Measurements from ENCODE around the gene DTWD2.
"Not testable (repeated sequence)": the region's sequence is repeated elsewhere in the genome, so short reads cannot be mapped to it uniquely, and the experiment has no call there.

DTWD2 gene

DNA sequence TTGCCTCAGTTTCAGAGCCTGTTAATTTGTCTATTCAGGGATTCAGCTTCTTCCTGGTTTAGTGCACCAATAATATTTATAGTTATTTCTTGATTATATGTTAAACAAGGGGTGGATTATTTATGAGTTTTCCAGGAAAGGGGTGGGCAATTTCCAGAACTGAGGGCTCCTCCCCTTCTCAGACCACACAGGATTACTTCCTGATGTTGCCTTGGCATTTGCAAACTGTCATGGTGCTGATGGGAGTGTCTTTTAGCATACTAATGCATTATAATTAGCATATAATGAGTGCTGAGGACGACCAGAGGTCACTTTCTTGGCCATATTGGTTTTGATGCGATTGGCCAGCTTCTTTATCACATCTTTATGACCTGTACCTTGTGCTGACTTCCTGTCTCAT lies 6.2 kb upstream of the DTWD2 start:
- no peak for DNase-seq

DNA sequence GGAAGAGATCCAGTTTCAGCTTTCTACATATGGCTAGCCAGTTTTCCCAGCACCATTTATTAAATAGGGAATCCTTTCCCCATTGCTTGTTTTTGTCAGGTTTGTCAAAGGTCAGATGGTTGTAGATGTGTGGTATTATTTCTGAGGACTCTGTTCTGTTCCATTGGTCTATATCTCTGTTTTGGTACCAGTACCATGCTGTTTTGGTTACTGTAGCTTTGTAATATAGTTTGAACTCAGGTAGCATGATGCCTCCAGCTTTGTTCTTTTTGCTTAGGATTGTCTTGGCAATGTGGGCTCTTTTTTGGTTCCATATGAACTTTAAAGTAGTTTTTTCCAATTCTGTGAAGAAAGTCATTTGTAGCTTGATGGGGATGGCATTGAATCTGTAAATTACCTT lies 4.8 kb upstream of the DTWD2 start:
- not testable (repeated sequence) for DNase-seq

DNA sequence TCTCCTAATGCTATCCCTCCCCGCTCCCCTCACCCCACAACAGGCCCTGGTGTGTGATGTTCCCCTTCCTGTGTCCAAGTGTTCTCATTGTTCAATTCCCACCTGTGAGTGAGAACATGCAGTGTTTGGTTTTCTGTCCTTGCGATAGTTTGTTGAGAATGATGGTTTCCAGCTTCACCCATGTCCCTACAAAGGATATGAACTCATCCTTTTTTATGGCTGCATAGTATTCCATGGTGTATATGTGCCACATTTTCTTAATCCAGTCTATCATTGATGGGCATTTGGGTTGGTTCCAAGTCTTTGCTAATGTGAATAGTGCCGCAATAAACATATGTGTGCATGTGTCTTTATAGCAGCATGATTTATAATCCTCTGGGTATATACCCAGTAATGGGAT lies 3.7 kb upstream of the DTWD2 start:
- not testable (repeated sequence) for DNase-seq

DNA sequence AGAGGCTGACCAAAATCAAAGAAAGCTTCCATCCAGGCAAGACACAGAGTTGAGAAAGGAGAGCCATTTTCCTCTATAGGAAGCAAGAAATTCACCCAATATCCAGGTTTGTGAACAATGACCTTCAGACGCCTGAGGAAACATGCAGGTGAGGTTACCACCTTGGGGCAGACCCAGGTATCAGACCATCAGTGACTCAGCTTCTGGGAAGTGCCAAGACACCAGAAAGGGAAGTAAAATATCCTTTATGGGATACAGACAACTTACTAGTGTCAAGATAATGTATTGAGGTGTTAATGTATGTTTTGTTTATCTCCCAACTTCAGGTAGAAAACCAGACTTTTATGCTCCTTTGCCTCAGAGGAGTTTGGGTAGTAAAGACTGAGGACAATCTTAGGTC lies 2.2 kb upstream of the DTWD2 start:
- no peak for DNase-seq

- no peak for DNase-seq
Measured at GRCh38 chr5:118989816-118990215, 1.5 kb upstream of the DTWD2 start.

- peak; percentile 43 for DNase-seq
Measured at GRCh38 chr5:118988866-118989180, 476 bp upstream of the DTWD2 start.

GRCh38 chr5:118984602-118985001 lies 3.7 kb downstream of the DTWD2 start:
- no peak for DNase-seq

DNA sequence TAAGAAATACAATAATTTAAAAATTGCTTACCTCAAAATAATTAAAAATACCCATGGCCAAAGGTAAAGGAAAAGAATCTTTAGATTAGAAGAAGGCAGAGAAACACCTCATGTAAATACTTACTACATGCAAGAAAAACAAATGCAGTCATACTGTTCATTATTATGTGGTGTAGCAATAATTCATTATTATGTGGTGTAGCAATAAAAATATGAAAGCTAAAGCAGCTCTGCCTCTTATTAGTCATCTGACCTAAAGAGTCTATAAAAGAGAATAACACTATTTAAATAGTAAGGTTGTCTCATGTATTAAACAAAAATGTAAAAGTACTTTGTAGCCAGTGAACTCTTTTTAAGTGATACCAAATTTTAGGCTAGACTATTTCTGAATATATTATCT lies 6.6 kb downstream of the DTWD2 start:
- DNase-seq: no peak

DNA sequence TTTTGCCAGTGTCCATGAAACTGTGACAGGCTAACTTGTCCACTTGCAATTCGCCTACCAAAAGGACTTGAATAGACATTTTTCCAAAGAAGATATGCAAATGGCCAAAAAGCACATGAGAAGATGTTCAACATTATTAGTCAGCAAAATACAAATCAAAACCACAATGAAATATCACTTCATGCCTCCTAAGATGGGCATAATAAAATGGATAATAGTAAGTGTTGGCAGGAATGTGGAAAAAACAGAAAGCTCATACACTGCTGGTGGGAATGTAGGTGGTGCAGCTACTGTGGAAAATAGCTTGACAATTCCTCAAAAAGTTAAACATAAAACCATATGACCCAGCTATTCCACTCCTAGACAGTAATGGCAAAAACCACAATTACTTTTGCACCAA lies 7.9 kb downstream of the DTWD2 start:
- no peak for DNase-seq

DNA sequence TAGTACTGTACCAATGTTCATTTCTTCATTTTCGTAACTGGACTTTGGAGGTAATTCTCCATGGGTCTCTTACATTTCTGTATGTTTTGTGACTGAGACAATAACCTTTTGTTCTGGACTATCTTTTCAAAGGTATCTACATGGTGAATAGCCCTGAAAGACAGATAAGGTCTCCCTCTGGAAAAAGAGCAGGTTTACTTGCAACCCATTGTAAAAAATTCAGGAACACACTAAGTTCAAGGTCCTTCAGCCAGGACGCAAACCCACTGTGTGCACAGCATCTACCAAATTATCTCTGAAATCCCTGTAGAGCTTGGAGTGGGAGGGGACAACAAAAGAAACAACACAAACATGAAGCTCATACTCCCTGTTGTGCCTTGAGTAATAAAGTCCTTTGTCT lies 8.3 kb downstream of the DTWD2 start:
- DNase-seq: no peak

DNA sequence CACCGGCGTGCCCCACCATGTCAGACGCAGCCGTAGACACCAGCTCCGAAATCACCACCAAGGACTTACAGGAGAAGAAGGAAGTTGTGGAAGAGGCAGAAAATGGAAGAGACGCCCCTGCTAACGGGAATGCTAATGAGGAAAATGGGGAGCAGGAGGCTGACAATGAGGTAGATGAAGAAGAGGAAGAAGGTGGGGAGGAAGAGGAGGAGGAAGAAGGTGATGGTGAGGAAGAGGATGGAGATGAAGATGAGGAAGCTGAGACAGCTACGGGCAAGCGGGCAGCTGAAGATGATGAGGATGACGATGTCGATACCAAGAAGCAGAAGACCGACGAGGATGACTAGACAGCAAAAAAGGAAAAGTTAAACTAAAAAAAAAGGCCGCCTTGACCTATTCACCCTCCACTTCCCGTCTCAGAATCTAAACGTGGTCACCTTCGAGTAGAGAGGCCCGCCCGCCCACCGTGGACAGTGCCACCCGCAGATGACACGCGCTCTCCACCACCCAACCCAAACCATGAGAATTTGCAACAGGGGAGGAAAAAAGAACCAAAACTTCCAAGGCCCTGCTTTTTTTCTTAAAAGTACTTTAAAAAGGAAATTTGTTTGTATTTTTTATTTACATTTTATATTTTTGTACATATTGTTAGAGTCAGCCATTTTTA lies 14.4 kb downstream of the DTWD2 start:
- not testable (repeated sequence) for DNase-seq

DNA sequence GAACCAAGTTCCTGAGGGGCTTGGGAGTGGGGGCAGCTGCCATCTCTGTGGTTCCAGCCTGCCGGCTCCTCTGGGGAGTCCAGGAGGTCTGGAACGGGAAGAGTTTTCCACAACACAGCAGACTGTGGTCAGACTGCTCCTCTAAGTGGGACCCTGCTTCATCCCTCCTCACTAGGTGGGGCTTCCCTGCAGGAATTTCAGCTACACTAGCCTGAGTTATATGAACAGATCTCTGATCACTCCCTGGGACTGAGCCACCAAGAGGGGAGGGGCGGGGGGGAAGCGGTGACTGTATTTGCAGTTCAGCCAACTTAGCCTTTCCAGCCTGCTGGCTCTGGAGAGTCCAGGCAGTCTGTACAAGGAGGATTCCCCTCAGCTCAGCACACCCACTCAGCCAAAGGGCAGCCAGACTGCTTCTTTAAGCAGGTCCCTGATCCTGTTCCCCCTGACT lies 19.4 kb downstream of the DTWD2 start:
- DNase-seq: no peak

GRCh38 chr5:118968406-118968911 lies 19.9 kb downstream of the DTWD2 start:
- no peak for DNase-seq

GRCh38 chr5:118967059-118967508 lies 21.3 kb downstream of the DTWD2 start:
- no peak for DNase-seq

GRCh38 chr5:118965890-118966289 lies 22.5 kb downstream of the DTWD2 start:
- no peak for DNase-seq

DNA sequence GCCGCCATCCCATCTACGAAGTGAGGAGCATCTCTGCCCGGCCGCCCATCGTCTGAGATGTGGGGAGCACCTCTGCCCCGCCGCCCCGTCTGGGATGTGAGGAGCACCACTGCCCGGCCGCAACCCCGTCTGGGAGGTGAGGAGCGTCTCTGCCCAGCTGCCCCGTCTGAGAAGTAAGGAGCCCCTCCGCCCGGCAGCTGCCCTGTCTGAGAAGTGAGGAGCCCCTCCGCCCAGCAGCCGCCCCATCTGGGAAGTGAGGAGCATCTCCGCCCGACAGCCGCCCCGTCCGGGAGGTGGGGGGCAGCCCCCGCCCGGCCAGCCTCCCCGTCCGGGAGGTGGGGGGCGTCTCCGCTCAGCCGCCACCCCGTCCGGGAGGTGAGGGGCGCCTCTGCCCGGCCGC lies 23.4 kb downstream of the DTWD2 start:
- DNase-seq: not testable (repeated sequence)

GRCh38 chr5:118964388-118964787 lies 24.0 kb downstream of the DTWD2 start:
- DNase-seq: not testable (repeated sequence)

DNA sequence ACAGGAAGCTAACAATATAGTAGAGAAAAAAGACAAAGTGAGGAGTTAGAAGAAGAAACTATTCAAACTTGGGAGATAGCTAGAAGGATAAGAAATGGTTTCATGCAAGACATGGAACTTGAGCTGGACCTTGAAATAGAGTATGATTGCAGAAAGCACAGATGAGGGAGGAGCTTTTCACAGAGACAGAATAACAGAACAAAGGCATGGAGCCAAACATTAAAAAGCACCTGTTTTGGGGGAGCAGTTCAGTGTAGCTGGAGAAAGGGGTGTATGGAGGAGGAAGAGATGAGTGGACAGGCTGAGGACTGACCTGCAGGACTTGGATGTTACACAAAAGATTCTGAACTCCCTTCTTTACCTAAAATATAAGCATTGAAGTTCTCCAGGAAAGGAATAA lies 25.2 kb downstream of the DTWD2 start:
- DNase-seq: no peak

DNA sequence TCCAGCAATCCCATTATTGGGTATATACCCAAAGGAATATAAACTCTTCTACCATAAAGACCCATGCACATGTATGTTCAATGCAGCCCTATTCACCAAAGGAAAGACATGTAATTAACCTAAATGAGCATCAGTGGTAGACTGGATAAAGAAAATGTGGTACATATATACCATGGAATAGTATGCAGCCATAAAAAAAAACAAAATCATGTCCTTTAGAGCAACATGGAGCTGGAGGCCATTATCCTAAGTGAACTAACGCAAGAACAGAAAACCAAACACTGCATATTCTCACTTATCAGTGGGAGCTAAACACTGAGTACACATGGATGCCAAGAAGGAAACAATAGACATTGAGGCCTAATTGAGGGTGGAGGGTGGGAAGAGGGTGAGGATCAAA lies 27.8 kb downstream of the DTWD2 start:
- DNase-seq: no peak

GRCh38 chr5:118956727-118957126 lies 31.6 kb downstream of the DTWD2 start:
- DNase-seq: no peak

- no peak for DNase-seq
Measured at GRCh38 chr5:118953652-118954005, 34.7 kb downstream of the DTWD2 start.

DNA sequence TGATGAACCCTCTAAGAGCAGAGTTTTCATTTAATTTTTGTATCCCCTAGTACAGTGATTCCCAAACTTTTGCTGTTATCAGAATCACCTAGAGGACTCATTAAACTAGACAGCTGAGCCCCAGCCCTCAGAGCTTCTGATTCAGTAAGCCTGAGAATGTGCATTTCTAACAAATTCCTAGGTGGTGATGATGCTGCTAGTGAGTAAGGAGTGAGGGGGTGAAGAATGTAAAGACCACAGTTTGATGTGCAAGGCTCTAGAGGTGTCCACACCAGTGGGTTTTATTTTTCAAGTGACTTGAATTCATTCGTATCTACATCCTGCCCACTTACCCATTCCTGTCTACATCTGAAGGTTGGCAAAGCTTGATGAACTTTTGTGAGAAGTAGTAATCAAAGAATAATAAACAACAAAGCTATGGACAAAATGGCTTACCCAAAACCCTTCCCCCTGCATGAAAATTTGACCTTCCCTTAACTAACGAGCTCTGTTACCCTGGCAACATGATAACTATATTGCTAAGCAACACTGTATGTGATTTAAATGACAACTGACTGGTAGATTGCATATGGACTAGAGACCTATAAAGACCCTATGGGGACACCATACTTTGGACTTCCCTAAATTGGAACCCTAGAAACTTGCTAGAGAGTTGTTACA lies 35.2 kb downstream of the DTWD2 start:
- DNase-seq: no peak

- DNase-seq: not testable (repeated sequence)
Measured at GRCh38 chr5:118952306-118952705, 36.0 kb downstream of the DTWD2 start.

GRCh38 chr5:118950354-118950753 lies 38.0 kb downstream of the DTWD2 start:
- not testable (repeated sequence) for DNase-seq

Data from NCI-H510A treated with DMSO at 0.1 percent for 48 hours (cell line).